HG03196 (cell line): ENCODE measurements around the gene IGDCC3.

Source experiments
- ATAC-seq: cut with Tn5 transposase; IDR thresholded peaks from one replicate; pipeline ENCODE4 v1.9.1; 2021; ENCODE audit not compliant: unreplicated experiment

Gene IGDCC3

GRCh38 chr15:65344214-65344913 lies 33.4 kb downstream of the IGDCC3 start:
- no peak for ATAC-seq

GRCh38 chr15:65343374-65343981 lies 34.3 kb downstream of the IGDCC3 start:
- ATAC-seq = no peak

- no peak for ATAC-seq
These were observed 35.3 kb downstream of the IGDCC3 start for GRCh38 chr15:65342493-65342892.

- ATAC-seq = no peak
These were observed 37.9 kb downstream of the IGDCC3 start for GRCh38 chr15:65339920-65340319.

- ATAC-seq = no peak
These were observed 38.4 kb downstream of the IGDCC3 start for GRCh38 chr15:65339416-65339815.

- ATAC-seq = no peak
These were observed 39.0 kb downstream of the IGDCC3 start for GRCh38 chr15:65338823-65339222.

- ATAC-seq = no peak
These were observed 39.4 kb downstream of the IGDCC3 start for GRCh38 chr15:65338366-65338765.

GRCh38 chr15:65337436-65338070 lies 40.2 kb downstream of the IGDCC3 start:
- ATAC-seq = no peak

GRCh38 chr15:65336493-65337435 lies 41.0 kb downstream of the IGDCC3 start:
- ATAC-seq = no peak

GRCh38 chr15:65335278-65336055 lies 42.3 kb downstream of the IGDCC3 start:
- ATAC-seq = no peak

- ATAC-seq = no peak
These were observed 43.1 kb downstream of the IGDCC3 start for GRCh38 chr15:65334586-65335231.

- ATAC-seq = no peak
These were observed 43.9 kb downstream of the IGDCC3 start for GRCh38 chr15:65333856-65334255.

- no peak for ATAC-seq
These were observed 44.5 kb downstream of the IGDCC3 start for GRCh38 chr15:65333148-65333820.

GRCh38 chr15:65332391-65333147 lies 45.2 kb downstream of the IGDCC3 start:
- no peak for ATAC-seq

GRCh38 chr15:65331811-65332210 lies 46.0 kb downstream of the IGDCC3 start:
- ATAC-seq = no peak

GRCh38 chr15:65330934-65331645 lies 46.7 kb downstream of the IGDCC3 start:
- ATAC-seq = no peak

- no peak for ATAC-seq
These were observed 47.6 kb downstream of the IGDCC3 start for GRCh38 chr15:65329984-65330735.
